ENCODE data around the gene MREG.

Gene MREG

DNA sequence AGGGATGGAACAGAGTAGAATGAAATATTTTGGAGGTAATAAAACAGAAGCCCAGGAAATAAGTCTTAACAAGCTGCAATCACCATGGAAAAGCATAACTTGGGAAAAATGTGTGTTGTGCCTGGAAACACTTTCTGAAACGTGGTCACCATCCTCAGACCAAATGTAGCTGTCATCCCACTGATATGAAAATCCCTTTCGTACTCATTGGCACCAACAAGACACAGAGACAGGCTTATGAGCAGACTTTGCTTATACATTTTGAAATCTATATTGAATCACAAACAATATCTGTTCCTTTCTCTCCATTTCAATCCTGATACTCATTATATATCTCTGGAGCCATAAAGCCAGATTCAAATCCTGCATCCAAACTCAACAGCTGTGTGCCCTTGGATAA is 28.7 kb downstream of the MREG start:
- no peaks in the 10 kb centered on the region for H3K9me2 ChIP-seq (replicated peaks; ENCODE audit: insufficient read depth, low read length)
- no peak overlapping the region for H3K4me2 ChIP-seq (ENCODE audit: low read depth, low read length)
- no peaks in the 10 kb centered on the region for H3K36me3 ChIP-seq (replicated peaks; ENCODE audit: insufficient read depth, low read length)
- TF ChIP-seq CTCF (IDR thresholded peaks at IDR 0.05; ENCODE audit: low read length) (no peak), EZH2 (optimal IDR thresholded peaks at IDR 0.05; ENCODE audit: low read depth, low read length) (no peak), EZH2phosphoT487 (IDR thresholded peaks at IDR 0.05; ENCODE audit: low read length) (no peak)
- no peaks in the 10 kb centered on the region for H4K20me1 ChIP-seq (ENCODE audit: insufficient read depth, low read length)
- H2AFZ ChIP-seq (ENCODE audit: low read length), result no peak overlapping the region
- no peaks in the 10 kb centered on the region for H3K27me3 ChIP-seq (replicated peaks; ENCODE audit: insufficient read depth, low read length)
- no peak overlapping the region for H3K27ac ChIP-seq (ENCODE audit: low read length)
- H3K9me3 ChIP-seq (replicated peaks; ENCODE audit: insufficient read depth, low read length), result no peaks in the 10 kb centered on the region
- no peak overlapping the region for H3K9ac ChIP-seq (ENCODE audit: low read length)
- peaks cover 74% of the 10 kb centered on the region for H3K79me2 ChIP-seq (ENCODE audit: low read length)
- no peak for DNase-seq
- H3K4me1 ChIP-seq (ENCODE audit: low read length), result peaks cover 8% of the 10 kb centered on the region
- no peak overlapping the region for H3K4me3 ChIP-seq (ENCODE audit: low read length)
- no peaks in the 10 kb centered on the region for H3F3A ChIP-seq (ENCODE audit: insufficient read depth, low read length)

DNA sequence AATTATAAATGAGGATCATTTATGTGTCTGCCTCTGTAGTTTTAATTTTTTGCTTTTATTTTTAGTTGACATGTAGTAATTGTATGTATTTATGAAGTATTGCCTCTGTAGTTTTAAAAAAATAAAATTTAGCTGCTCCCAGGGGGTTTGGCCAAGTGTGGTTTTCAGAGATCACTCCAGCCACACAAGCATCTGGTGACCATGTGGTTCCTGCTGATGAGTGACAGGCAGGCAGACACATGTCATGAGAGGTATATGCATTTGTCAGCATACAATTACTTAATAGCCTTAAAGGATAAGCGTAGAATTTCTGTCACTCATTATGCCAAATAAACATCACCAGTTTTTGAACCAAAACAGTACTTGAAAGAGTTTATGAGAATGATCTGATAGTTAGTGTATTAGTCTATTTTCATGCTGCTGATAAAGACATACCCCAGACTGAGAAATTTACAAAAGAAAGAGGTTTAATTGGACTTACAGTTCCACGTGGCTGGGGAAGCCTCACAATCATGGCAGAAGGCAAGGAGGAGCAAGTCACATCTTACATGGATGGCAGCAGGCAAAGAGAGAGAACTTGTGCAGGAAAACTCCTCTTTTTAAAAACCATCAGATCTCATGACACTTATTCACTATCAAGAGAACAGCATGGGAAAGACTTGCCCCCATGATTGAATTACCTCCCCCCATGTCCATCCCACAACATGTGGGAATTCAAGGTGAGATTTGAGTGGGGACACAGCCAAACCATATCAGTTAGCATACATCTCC is 29.6 kb downstream of the MREG start:
- peaks cover 71% of the 10 kb centered on the region for H3K79me2 ChIP-seq (ENCODE audit: low read length)
- peak; percentile 29 for DNase-seq
- no peak overlapping the region for H3K27ac ChIP-seq (ENCODE audit: low read length)

GRCh38 chr2:215982465-215982875 is 30.9 kb downstream of the MREG start:
- no peaks in the 10 kb centered on the region for H3K9me3 ChIP-seq (replicated peaks; ENCODE audit: insufficient read depth, low read length)
- H3K9me2 ChIP-seq (replicated peaks; ENCODE audit: insufficient read depth, low read length), result no peaks in the 10 kb centered on the region
- no peaks in the 10 kb centered on the region for H3F3A ChIP-seq (ENCODE audit: insufficient read depth, low read length)
- H3K9ac ChIP-seq (ENCODE audit: low read length), result no peak overlapping the region
- no peak for DNase-seq
- no peak for TF ChIP-seq EZH2phosphoT487 (IDR thresholded peaks at IDR 0.05; ENCODE audit: low read length)
- no peak for TF ChIP-seq CTCF (IDR thresholded peaks at IDR 0.05; ENCODE audit: low read length)
- TF ChIP-seq EZH2 (optimal IDR thresholded peaks at IDR 0.05; ENCODE audit: low read depth, low read length), result no peak
- H3K27ac ChIP-seq (ENCODE audit: low read length), result no peak overlapping the region
- peaks cover 9% of the 10 kb centered on the region for H3K4me1 ChIP-seq (ENCODE audit: low read length)
- H3K27me3 ChIP-seq (replicated peaks; ENCODE audit: insufficient read depth, low read length), result no peaks in the 10 kb centered on the region
- H4K20me1 ChIP-seq (ENCODE audit: insufficient read depth, low read length), result no peaks in the 10 kb centered on the region
- peaks cover 66% of the 10 kb centered on the region for H3K79me2 ChIP-seq (ENCODE audit: low read length)
- H3K36me3 ChIP-seq (replicated peaks; ENCODE audit: insufficient read depth, low read length), result no peaks in the 10 kb centered on the region
- no peak overlapping the region for H3K4me2 ChIP-seq (ENCODE audit: low read depth, low read length)
- H3K4me3 ChIP-seq (ENCODE audit: low read length), result no peak overlapping the region
- no peak overlapping the region for H2AFZ ChIP-seq (ENCODE audit: low read length)

More for the DNA sequence above, 29.6 kb downstream of the MREG start:
- no peaks in the 10 kb centered on the region for H3K9me2 ChIP-seq (replicated peaks; ENCODE audit: insufficient read depth, low read length)
- no peaks in the 10 kb centered on the region for H4K20me1 ChIP-seq (ENCODE audit: insufficient read depth, low read length)
- no peak overlapping the region for H2AFZ ChIP-seq (ENCODE audit: low read length)
- H3K4me1 ChIP-seq (ENCODE audit: low read length), result peaks cover 9% of the 10 kb centered on the region
- H3K36me3 ChIP-seq (replicated peaks; ENCODE audit: insufficient read depth, low read length), result no peaks in the 10 kb centered on the region
- H3K9me3 ChIP-seq (replicated peaks; ENCODE audit: insufficient read depth, low read length), result no peaks in the 10 kb centered on the region
- H3F3A ChIP-seq (ENCODE audit: insufficient read depth, low read length), result no peaks in the 10 kb centered on the region
- no peak overlapping the region for H3K4me2 ChIP-seq (ENCODE audit: low read depth, low read length)
- H3K27me3 ChIP-seq (replicated peaks; ENCODE audit: insufficient read depth, low read length), result no peaks in the 10 kb centered on the region
- no peak for TF ChIP-seq EZH2 (optimal IDR thresholded peaks at IDR 0.05; ENCODE audit: low read depth, low read length)
- no peak for TF ChIP-seq CTCF (IDR thresholded peaks at IDR 0.05; ENCODE audit: low read length)
- no peak for TF ChIP-seq EZH2phosphoT487 (IDR thresholded peaks at IDR 0.05; ENCODE audit: low read length)
- no peak overlapping the region for H3K4me3 ChIP-seq (ENCODE audit: low read length)
- H3K9ac ChIP-seq (ENCODE audit: low read length), result no peak overlapping the region

Data from MM.1S (cell line).